GM18951 (cell line): ENCODE data around the gene WSCD2.

Experiments used
- POLR2A ChIP-seq: IDR thresholded peaks from 4 replicates; pipeline ENCODE4 v1.6.1; 2011; ENCODE audit warnings: mild to moderate bottlenecking; ENCODE audit not compliant: insufficient read length, insufficient read depth; ENCODE audit errors: extremely low read depth
- in situ Hi-C: fragments of 300-500 bp; cut with MboI; formaldehyde crosslinking; loops from one replicate; pipeline ENCODE4 v1.12.0; 2022; ENCODE audit warnings: low sequenced_read_pairs, mixed read lengths, inconsistent platforms; ENCODE audit not compliant: unreplicated experiment

WSCD2 gene

DNA sequence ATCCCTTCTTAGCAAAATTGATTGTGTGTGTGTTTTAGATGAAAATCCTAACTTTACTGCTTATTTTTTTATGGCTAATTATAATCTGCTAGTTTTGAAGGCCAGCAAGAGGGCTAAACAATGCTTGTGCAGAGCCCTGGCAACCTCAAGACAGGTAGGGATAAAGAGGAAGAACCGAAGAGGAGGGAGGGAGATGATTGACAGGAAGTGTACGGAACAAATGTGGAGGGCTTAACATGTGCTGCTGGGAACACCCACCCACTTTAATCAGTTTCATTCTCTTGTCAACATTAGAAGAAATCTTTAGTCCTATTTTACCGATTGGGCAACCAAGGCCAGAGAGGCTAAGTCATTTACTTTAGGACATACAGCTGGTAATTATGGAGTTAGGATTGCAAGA, 1.4 kb upstream of the WSCD2 start:
- in situ Hi-C loops, result no loop called here
- TF ChIP-seq POLR2A, result no peak

- no peak for TF ChIP-seq POLR2A
- in situ Hi-C loops, result no loop called here
Observed at GRCh38 chr12:108128221-108129016, 669 bp upstream of the WSCD2 start.

DNA sequence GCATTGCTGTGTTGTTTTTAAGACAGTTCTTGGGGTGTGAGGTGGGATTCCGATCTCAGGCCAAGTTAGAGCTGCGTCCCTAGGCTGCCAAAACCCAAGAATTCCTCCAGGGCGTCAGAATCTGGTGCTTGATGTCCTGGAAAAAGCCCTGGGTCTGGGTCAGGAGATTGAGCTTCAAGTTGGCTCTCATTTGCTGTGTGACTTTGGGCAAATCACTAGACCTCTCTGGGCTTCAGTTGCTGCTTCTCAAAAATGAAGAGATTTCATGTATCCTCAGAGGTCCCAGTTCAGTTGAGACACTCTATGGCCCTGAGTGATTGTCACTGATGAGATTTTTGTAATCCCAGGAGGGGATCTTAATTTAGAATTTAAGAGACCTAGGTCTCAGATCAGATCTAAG, 1.9 kb downstream of the WSCD2 start:
- no peak for TF ChIP-seq POLR2A
- in situ Hi-C loops, result no loop called here

DNA sequence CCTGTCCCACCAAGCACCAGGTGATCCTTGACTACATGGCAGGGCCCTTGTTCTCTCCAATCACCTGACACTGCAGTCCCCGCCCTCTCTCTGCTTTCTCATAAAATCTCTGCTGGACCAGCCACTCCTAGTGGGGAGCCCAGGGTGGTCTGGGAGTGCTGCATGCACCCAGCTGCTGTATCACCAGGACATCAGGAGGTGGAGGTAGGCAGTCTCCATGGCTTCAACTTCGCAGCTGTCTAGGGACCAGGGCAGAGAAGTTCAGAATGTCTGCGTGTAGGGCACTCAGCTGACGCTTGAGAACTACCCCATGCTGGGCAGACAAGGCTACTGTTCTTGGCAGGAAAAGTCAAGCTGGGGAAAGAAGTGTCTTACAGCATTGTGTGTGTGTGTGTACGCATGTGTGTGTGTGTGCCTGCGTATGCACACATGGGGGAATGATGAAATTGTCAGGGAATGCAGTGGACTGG, 2.6 kb downstream of the WSCD2 start:
- no peak for TF ChIP-seq POLR2A
- in situ Hi-C loops, result no loop called here

DNA sequence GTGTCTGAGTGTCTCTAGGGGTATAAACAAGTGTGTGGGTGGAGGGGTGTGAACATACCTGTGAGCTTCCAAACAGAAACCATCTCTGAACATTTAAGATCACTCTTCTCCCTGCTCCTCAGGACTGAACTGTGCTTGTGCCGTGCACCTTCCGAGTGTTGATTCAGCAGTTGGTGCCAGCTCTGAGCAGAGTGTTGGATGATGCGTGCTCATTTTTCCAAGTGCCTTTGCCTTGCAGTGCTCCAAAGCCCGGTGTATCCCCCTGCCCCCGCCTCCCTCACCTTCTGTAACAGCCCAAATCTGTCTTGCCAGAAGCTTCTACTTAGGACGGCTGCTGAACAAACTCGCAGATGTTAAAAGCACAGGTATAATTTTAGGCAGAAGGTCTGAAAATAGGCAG, 4.4 kb downstream of the WSCD2 start:
- in situ Hi-C loops, result no loop called here
- no peak for TF ChIP-seq POLR2A

DNA sequence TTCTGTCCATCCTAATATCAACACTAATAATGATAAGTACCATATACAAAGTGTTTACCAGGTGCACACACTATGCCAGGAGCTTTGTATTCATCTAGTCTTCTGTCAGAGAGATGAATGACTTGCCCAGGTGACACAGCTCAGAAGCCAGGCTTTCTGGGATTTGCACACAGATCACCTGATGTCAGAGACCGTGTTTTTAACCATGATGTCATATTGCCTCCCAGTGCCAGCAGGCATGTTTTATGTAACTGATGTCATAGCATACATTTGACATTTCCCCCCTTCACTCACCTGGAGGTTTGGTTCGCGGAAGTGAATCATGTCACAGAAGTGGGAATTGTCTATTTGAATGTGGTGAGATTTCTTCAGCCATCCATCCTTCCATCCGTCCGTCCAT, 5.7 kb downstream of the WSCD2 start:
- in situ Hi-C loops, result no loop called here

DNA sequence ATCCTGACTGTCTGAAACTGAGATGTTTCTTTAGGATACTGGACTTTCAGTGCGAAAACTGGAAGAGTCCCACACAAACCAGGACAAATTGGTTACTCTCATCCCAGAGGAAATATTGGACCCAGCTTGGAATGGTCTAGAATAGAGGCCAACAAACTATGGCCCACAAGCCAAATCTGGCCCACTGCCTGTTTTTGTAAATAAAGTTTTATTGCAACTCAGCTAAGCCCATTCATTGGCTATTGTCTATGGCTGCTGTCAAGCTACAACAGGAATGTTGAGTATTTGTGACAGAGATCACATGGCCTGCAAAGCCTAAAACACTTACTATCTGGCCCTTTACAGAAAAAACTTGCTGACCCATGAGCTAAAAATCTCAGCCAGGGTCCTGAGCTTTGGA, 6.5 kb downstream of the WSCD2 start:
- in situ Hi-C loops, result no loop called here

More for the DNA sequence above, 5.7 kb downstream of the WSCD2 start:
- TF ChIP-seq POLR2A, result no peak

GRCh38 chr12:108136697-108137096, 7.6 kb downstream of the WSCD2 start:
- no peak for TF ChIP-seq POLR2A
- in situ Hi-C loops, result no loop called here

More for the DNA sequence above, 6.5 kb downstream of the WSCD2 start:
- TF ChIP-seq POLR2A, result no peak

- in situ Hi-C loops, result no loop called here
- no peak for TF ChIP-seq POLR2A
Observed at GRCh38 chr12:108139454-108139853, 10.4 kb downstream of the WSCD2 start.

GRCh38 chr12:108140501-108140900, 11.4 kb downstream of the WSCD2 start:
- TF ChIP-seq POLR2A, result no peak
- in situ Hi-C loops, result no loop called here

DNA sequence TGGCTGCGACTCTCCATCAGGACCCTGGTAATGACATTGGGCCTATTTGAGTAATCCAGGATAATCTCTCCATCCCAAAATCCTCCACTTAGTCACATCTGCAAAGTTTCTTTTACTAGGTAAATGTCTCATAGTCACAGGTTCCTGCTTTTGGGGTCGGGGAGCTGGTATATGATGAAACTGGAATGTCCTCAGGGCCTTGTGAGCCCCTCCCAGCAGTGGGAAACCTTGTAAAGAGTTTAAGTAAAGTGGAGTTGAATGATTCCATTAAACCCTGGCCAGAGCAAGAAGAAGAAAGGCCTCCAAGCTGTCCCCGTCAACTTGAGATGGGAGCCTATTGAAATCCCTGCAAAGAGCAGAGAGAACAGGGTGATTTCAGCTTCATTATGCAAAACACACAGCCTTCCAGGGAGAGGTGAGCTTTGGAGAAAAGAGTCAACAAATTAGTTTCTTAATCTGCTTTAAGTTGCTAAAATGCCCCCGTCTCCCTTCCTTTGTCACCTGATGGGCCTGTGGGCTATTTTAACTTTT, 12.6 kb downstream of the WSCD2 start:
- TF ChIP-seq POLR2A, result no peak
- in situ Hi-C loops, result no loop called here

GRCh38 chr12:108143144-108143543, 14.1 kb downstream of the WSCD2 start:
- TF ChIP-seq POLR2A, result no peak
- in situ Hi-C loops, result no loop called here

DNA sequence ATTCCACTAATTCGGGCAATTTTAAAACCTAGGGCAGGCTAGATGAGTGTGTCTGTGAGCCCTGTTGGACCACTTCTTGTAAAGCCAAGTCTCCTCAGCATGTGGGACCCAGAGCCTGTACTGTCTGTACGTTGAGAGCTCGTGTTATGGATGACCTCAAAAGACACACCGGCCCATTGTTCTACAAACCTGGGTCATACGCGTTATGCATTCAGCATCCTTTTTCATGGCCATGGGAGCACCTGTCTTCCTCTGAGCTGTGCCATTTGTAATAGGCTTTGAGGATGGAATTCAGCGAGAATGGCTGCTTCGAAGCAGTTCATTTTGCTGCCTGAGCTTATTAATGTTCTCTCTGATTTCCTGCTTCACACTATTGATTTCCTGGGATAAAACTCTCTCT, 15.0 kb downstream of the WSCD2 start:
- in situ Hi-C loops, result no loop called here
- no peak for TF ChIP-seq POLR2A

GRCh38 chr12:108145011-108145410, 15.9 kb downstream of the WSCD2 start:
- no peak for TF ChIP-seq POLR2A
- in situ Hi-C loops, result no loop called here
